Effector memory CD8-positive, alpha-beta T cell (primary cell): ENCODE results near the gene HMGA1.
A peak's percentile ranks its signal among the peaks of the same experiment; 100 is the strongest.
"Not testable (repeated sequence)": the region's sequence is repeated elsewhere in the genome, so short reads cannot be mapped to it uniquely, and the experiment has no call there.

Experiments used
- ATAC-seq: fragments of 150-1000 bp; cut with Tn5 transposase; replicated peaks from 2 replicates; pipeline ENCODE4 v1.10.0; 2021; ENCODE audit warnings: mild to moderate bottlenecking, moderate library complexity
- DNase-seq, 3 experiments: peaks; one replicate each; pipeline ENCODE4 v3.0.0; 2021
- H3K27ac Mint-ChIP-seq, 2 donors: one replicate each; pipeline ENCODE4 v1.8.0; 2022; ENCODE audit warnings: mild to moderate bottlenecking in 2 of 2, mixed read lengths in 2 of 2, moderate library complexity in 2 of 2
- H3K27me3 Mint-ChIP-seq, 2 donors: one replicate each; pipeline ENCODE4 v1.8.0; 2022; ENCODE audit warnings: mixed read lengths in 2 of 2
- H3K36me3 Mint-ChIP-seq: one replicate; pipeline ENCODE4 v1.8.0; 2022; ENCODE audit warnings: mild to moderate bottlenecking, moderate library complexity, mixed read lengths; ENCODE audit not compliant: insufficient read depth
- H3K4me1 Mint-ChIP-seq, 2 donors: one replicate each; pipeline ENCODE4 v1.8.0; 2022; ENCODE audit warnings: low read depth in 2 of 2, mixed read lengths in 2 of 2
- H3K4me3 Mint-ChIP-seq, 2 donors: one replicate each; pipeline ENCODE4 v1.8.0; 2022; ENCODE audit warnings: mild to moderate bottlenecking in 2 of 2, mixed read lengths in 2 of 2, moderate library complexity in 2 of 2
- H3K9me3 Mint-ChIP-seq, 2 donors: one replicate each; pipeline ENCODE4 v1.8.0; 2022; ENCODE audit warnings: mixed read lengths in 2 of 2

Gene HMGA1

DNA sequence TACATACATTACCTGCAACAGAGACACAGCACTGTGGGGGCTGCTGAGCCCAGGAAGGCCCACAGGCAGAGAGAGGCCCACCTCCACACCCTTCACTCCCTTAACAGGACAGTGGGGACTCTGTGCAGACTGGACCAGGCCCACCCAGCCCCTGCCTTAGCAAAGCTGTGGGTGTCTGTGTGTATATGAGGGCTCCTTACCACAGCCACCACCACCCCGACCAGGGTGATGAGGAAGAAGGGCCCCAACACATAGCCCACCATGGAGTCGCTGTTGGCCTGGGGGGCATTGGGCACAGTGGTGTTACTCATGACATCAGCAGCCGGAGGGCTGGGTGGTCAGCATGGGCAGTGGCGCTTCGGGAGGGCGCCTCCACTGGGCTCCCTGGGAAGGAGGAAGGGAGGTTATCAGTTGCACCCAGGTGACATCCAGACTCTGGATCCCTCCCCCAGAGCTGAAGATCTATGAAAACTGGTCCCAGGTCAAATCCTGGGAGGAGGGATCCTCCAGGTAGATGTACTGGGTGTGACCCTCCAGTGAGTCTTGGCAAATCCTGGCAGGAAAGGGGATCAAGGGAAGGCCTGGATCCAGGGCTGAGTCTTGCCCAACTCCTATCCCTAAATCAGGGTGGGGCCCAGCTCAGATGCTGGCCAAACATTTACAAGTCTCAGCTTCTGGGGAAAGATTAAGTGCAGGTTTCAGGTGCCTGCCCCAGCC, 11.0 kb downstream of the HMGA1 start:
- peak overlapping the region; percentile 81 to 93 for H3K4me3 Mint-ChIP-seq
- H3K27ac Mint-ChIP-seq = peak overlapping the region; percentile 89 to 95
- peaks cover 29 to 34% of the 10 kb centered on the region in 2 donors for H3K4me1 Mint-ChIP-seq
- H3K27me3 Mint-ChIP-seq = no peaks in the 10 kb centered on the region
- H3K9me3 Mint-ChIP-seq = no peaks in the 10 kb centered on the region
- no peak for ATAC-seq
- H3K36me3 Mint-ChIP-seq = peaks cover 45% of the 10 kb centered on the region
- no peak for DNase-seq

- Mint-ChIP-seq H3K9me3 (no peaks in the 10 kb centered on the region), H3K36me3 (peaks cover 45% of the 10 kb centered on the region), H3K27ac (peak overlapping the region; percentile 89 to 95), H3K4me1 (peaks cover 23 to 28% of the 10 kb centered on the region in 2 donors), H3K27me3 (no peaks in the 10 kb centered on the region), H3K4me3 (peak overlapping the region; percentile 81 to 93)
- peak; percentile 6 for ATAC-seq
- peak in 2 of 3 experiments; percentile 25 to 41 for DNase-seq
Observed at GRCh38 chr6:34248198-34248726, 11.6 kb downstream of the HMGA1 start.

- peaks cover 19 to 24% of the 10 kb centered on the region in 2 donors for H3K4me1 Mint-ChIP-seq
- H3K9me3 Mint-ChIP-seq = no peaks in the 10 kb centered on the region
- H3K27me3 Mint-ChIP-seq = no peaks in the 10 kb centered on the region
- DNase-seq (peak; percentile 97 to 98 (median 98)), ATAC-seq (peak; percentile 87)
- peak within 1 kb of the TSS; percentile 89 to 95 for H3K27ac Mint-ChIP-seq
- peaks cover 41% of the 10 kb centered on the region for H3K36me3 Mint-ChIP-seq
- H3K4me3 Mint-ChIP-seq = peak within 1 kb of the TSS; percentile 81 to 93
Observed at GRCh38 chr6:34248727-34249468, 12.2 kb downstream of the HMGA1 start, which contains the start of gene SMIM29. TSS of gene SMIM29 (minus strand) at chr6:34249006. CDS start at chr6:34247791, 1,215 bp downstream.

DNA sequence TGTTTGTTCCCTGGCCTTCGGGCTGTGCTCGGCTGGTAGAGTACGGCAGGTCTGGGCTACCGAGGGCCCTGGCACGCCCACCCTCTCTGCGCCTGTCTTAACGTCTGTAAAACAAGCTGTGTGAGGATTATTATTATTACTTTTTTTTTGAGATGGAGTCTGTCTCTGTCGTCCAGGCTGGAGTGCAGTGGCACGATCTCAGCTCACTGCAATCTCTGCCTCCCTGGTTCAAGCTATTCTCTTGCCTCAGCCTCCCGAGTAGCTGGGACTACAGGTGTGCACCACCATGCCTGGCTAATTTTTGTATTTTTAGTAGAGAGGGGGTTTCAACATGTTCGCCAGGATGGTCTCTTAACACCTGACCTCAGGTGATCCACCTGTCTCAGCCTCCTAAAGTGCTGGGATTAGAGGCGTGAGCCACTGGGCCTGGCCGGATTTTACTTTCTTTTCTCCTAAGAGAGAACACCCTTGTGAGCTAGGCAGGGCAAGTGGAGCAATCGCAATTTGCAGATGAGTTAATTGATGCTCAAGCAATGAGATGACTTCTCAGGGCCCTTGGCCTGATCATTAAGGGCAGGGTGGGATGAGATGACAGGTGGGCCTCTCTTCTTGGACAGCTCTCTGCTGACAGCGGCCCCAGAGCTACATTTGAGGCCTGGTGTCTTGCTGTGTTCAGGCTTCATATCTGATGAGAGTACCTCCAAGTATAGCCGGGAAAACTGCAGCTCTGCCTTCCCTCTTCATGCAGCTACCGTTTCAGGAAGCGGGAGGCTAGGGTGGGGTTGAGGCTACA, 13.0 kb downstream of the HMGA1 start:
- Mint-ChIP-seq H3K4me3 (peak overlapping the region; percentile 81 to 93), H3K27me3 (no peaks in the 10 kb centered on the region), H3K4me1 (peaks cover 19 to 24% of the 10 kb centered on the region in 2 donors), H3K27ac (peak overlapping the region; percentile 89 to 95), H3K36me3 (peaks cover 34% of the 10 kb centered on the region), H3K9me3 (no peaks in the 10 kb centered on the region)
- DNase-seq (no peak), ATAC-seq (peak; percentile 43)

DNA sequence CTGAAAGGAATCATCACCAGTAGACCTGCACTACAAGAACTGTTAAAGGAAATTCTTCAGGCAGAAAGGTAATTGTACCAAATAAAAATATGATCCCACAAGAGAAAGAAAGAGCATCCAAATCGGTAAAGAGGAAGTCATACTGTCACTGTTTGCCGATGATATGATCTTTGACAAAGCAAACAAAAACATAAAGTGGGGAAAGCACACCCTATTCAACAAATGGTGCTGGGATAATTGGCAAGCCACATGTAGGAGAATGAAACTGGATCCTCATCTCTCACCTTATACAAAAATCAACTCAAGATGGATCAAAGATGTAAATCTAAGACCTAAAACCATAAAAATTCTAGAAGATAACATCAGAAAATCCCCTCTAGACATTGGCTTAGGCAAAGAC, 15.7 kb downstream of the HMGA1 start:
- peak overlapping the region in 1 of 2 donors; percentile 50 for H3K27ac Mint-ChIP-seq
- not testable (repeated sequence) for H3K9me3 Mint-ChIP-seq, H3K4me3 Mint-ChIP-seq, ATAC-seq, H3K27me3 Mint-ChIP-seq, DNase-seq
- H3K4me1 Mint-ChIP-seq = peaks cover 11 to 15% of the 10 kb centered on the region in 2 donors
- peaks cover 13% of the 10 kb centered on the region for H3K36me3 Mint-ChIP-seq

DNA sequence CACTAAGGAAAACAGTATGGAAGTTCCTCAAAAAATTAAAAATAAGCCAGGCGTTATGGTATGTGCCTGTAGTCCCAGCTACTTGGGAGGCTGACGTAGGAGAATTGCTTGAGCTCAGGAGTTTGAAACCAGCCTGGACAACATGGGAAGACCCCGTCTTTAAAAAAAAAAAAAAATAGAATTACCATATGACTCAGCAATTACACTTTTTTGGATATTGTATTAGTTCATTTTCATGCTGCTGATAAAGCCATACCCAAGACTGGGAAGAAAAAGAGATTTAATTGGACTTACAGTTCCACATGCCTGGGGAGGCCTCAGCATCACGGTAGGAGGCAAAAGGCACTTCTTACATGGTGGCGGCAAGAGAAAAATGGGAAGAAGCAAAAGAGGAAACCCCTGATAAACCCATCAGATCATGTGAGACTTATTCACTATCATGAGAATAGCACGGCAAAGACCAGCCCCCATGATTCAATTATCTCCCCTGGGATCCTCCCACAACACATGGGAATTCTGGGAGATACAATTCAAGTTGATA, 22.9 kb downstream of the HMGA1 start:
- ATAC-seq (no peak), DNase-seq (no peak)
- Mint-ChIP-seq H3K27ac (no peak overlapping the region), H3K4me1 (no peaks in the 10 kb centered on the region), H3K9me3 (no peaks in the 10 kb centered on the region), H3K27me3 (no peaks in the 10 kb centered on the region), H3K4me3 (no peak overlapping the region), H3K36me3 (no peaks in the 10 kb centered on the region)

DNA sequence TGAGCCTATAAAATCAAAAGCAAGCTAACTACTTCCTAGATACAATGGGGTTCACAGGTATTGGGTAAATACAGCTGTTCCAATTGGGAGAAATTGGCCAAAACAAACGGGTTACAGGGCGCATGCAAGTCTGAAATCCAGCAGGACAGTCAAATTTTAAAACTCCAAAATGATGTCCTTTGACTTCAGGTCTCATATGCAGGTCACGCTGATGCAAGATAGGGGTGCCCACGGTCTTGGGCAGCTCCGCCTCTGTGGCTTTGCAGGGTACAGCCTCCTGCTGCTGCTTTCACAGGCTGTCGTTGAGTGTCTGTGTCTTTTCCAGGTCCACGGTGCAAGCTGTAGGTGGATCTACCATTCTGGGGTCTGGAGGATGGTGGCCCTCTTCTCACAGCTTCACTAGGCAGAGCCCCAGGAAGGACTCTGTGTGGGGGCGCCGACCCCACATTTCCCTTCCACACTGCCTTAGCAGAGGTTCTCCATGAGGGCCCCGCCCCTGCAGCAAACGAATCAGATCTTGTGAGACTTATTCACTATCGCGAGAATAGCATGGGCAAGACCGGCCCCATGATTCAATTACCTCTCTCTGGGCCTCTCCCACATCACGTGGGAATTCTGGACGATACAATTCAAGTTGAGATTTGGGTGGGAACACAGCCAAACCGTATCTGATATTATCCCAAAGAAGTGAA, 24.0 kb downstream of the HMGA1 start:
- no peaks in the 10 kb centered on the region for H3K27me3 Mint-ChIP-seq
- no peak overlapping the region for H3K27ac Mint-ChIP-seq
- H3K4me1 Mint-ChIP-seq = no peaks in the 10 kb centered on the region
- H3K4me3 Mint-ChIP-seq = no peak overlapping the region
- DNase-seq = no peak
- no peaks in the 10 kb centered on the region for H3K36me3 Mint-ChIP-seq
- no peaks in the 10 kb centered on the region for H3K9me3 Mint-ChIP-seq
- no peak for ATAC-seq

- not testable (repeated sequence) for H3K27ac Mint-ChIP-seq, ATAC-seq, H3K27me3 Mint-ChIP-seq, DNase-seq, H3K4me3 Mint-ChIP-seq, H3K36me3 Mint-ChIP-seq, H3K4me1 Mint-ChIP-seq, H3K9me3 Mint-ChIP-seq
Observed at GRCh38 chr6:34263484-34263883, 26.8 kb downstream of the HMGA1 start.

DNA sequence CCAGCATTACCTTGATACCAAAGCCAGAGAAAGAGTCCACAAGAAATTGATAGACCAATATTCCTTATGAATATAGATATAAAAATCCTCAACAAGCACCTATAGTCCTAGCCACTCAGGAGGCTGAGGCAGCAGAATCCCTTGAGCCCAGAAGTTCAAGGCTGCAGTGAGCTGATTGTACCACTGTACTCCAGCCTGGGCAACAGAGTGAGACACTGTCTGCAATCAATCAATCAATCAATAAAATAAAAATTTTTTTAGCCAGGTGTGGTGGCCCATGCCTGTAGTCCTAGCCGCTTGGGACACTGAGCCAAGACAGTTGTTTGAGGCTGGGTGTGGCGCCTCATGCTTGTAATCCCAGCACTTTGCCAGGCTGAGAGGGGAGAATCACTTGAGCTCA, 31.1 kb downstream of the HMGA1 start:
- H3K27me3 Mint-ChIP-seq = no peaks in the 10 kb centered on the region
- H3K36me3 Mint-ChIP-seq = no peaks in the 10 kb centered on the region
- H3K4me3 Mint-ChIP-seq = no peak overlapping the region
- DNase-seq (no peak), ATAC-seq (no peak)
- H3K9me3 Mint-ChIP-seq = no peaks in the 10 kb centered on the region
- H3K27ac Mint-ChIP-seq = no peak overlapping the region
- H3K4me1 Mint-ChIP-seq = peaks cover 4 to 5% of the 10 kb centered on the region in 2 donors

- not testable (repeated sequence) for H3K27ac Mint-ChIP-seq, H3K27me3 Mint-ChIP-seq, ATAC-seq, DNase-seq, H3K9me3 Mint-ChIP-seq, H3K4me3 Mint-ChIP-seq, H3K36me3 Mint-ChIP-seq, H3K4me1 Mint-ChIP-seq
Observed at GRCh38 chr6:34269132-34269531, 32.5 kb downstream of the HMGA1 start.

- H3K36me3 Mint-ChIP-seq, DNase-seq, H3K4me1 Mint-ChIP-seq, H3K9me3 Mint-ChIP-seq, H3K27ac Mint-ChIP-seq, ATAC-seq, H3K27me3 Mint-ChIP-seq: not testable (repeated sequence)
- peak overlapping the region; percentile 18 to 29 for H3K4me3 Mint-ChIP-seq
Observed at GRCh38 chr6:34269658-34270341, 33.1 kb downstream of the HMGA1 start.
